Tibial nerve (tissue), 4 donors: ENCODE results near the gene ZNF91. TPM values are rescaled to one million over a fixed set of nuclear protein-coding genes. Genes with fewer than 3 reads are reported as not detected.
"Not testable (repeated sequence)": the region's sequence is repeated elsewhere in the genome, so short reads cannot be mapped to it uniquely, and the experiment has no call there.

Experiments
- DNase-seq, 2 donors: peaks; one replicate each; pipeline ENCODE4 v3.0.0-alpha.2; 2019; ENCODE audit warnings: low spot score in 2 of 2
- H3K27ac ChIP-seq, 4 donors: fragments of 200-600 bp; sonication (generic) in 3 of 4; one replicate each; pipeline ENCODE4 v1.5.1; 2017 to 2019; ENCODE audit warnings: mild to moderate bottlenecking in 1 of 4
- H3K27me3 ChIP-seq, 2 donors: fragments of 200-600 bp; sonication (generic) in 1 of 2; one replicate each; pipeline versions ENCODE4 v1.5.1 to v1.6.0; 2017 to 2019
- H3K36me3 ChIP-seq, 3 donors: fragments of 200-600 bp; sonication (generic); one replicate each; pipeline ENCODE4 v1.5.1; 2018 to 2019
- H3K4me1 ChIP-seq, 4 donors: fragments of 200-600 bp; sonication (generic) in 3 of 4; one replicate each; pipeline ENCODE4 v1.5.1; 2017 to 2019
- H3K4me3 ChIP-seq, 4 donors: fragments of 200-600 bp; sonication (generic) in 3 of 4; one replicate each; pipeline ENCODE4 v1.5.1; 2017 to 2019; ENCODE audit warnings: mild to moderate bottlenecking in 1 of 4, moderate library complexity in 1 of 4
- H3K9me3 ChIP-seq, 4 donors: fragments of 200-600 bp; sonication (generic) in 3 of 4; one replicate each; pipeline ENCODE4 v1.5.1; 2017 to 2019
- EP300 ChIP-seq, 2 donors: sonication (generic); formaldehyde crosslinking; IDR thresholded peaks; one replicate each; pipeline ENCODE4 v1.6.1; 2017; ENCODE audit warnings: antibody characterized with exemption in 2 of 2, mild to moderate bottlenecking in 1 of 2
- POLR2A ChIP-seq, 2 donors: fragments of 450-650 bp; IDR thresholded peaks; one replicate each; pipeline ENCODE4 v1.6.1; 2017; ENCODE audit warnings: antibody characterized with exemption in 2 of 2, mild to moderate bottlenecking in 2 of 2, moderate library complexity in 2 of 2
- WGBS, 2 donors: methylation state at CpG; one replicate each; pipeline ENCODE4 v1.1.5; 2018; 5-methylcytosine and 5-hydroxymethylcytosine counted together
- total RNA-seq, 4 donors: library from RNA; depleted of rRNA; stranded (reverse); fragments of >200 nt; gene quantifications; one replicate each; pipeline ENCODE4 v1.1.0, GENCODE V29; 2016
- TF ChIP-seq, protein P1 (sequence below), 5 experiments: fragments of 200-600 bp in 3 of 5; fragments of 450-650 bp in 2 of 5; sonication (generic) in 3 of 5; IDR thresholded peaks; one replicate each; pipeline ENCODE4 v1.5.1; 2016 to 2019; ENCODE audit warnings: antibody characterized with exemption in 5 of 5, mild to moderate bottlenecking in 3 of 5, moderate library complexity in 2 of 5

The ZNF91 gene
- total RNA-seq, 4 donors from 2014 or later, result 63.5 to 83.1 (median 81.7) TPM

DNA sequence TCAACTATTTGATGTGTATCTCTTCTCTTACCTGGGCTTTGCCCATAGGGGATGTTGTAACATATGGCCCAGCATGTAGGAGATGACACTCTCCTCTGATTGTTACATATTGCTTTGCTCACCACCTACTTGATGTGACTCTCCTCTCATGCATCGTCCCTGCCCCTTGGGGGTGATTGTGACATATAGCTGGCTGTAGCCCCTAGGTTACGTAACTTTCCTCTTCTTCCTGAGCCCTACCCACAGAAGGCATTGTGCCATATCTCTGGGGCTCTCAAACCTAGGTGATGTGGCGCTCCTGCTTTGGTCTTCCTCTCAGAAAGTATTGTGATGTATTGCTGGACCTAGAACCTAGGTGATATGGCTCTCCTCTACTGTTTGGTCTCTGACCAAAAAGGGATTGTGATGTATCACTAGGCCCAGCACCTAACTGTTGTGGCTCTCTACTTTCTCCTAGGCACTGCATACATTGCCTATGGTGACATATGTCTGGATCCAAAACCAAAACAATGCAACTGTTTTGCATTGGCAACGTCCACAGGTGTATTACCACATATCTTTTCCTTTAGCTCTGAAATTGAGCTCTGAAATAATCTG, 73.2 kb downstream of the ZNF91 start:
- no peak overlapping the region for H3K4me3 ChIP-seq
- DNase-seq, result no peak

DNA sequence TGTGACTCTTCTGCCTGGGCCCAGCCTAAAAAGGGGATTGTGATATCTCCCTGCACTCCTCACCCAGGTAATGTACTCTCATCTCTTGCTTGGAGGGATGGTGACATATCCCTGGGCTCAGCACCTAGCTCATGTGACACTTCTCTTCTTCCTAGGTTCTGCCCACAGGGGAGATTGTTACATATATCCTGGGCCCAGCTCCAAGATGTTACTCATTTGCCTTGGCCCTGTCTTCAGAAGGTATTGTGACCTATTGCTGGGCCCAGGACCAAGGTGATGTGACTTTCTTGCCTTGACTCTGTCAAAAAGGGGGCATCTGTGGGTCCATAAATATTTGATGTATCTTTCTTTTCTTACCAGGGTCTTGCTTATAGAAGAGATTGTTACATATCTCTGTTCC, 73.9 kb downstream of the ZNF91 start:
- H3K27me3 ChIP-seq, DNase-seq, H3K4me3 ChIP-seq, H3K4me1 ChIP-seq, H3K36me3 ChIP-seq, H3K27ac ChIP-seq: not testable (repeated sequence)
- peaks cover 0 to 57% (median 4%) of the 10 kb centered on the region in 4 donors for H3K9me3 ChIP-seq

More for the DNA sequence above, 73.2 kb downstream of the ZNF91 start:
- TF ChIP-seq, protein P1, sequence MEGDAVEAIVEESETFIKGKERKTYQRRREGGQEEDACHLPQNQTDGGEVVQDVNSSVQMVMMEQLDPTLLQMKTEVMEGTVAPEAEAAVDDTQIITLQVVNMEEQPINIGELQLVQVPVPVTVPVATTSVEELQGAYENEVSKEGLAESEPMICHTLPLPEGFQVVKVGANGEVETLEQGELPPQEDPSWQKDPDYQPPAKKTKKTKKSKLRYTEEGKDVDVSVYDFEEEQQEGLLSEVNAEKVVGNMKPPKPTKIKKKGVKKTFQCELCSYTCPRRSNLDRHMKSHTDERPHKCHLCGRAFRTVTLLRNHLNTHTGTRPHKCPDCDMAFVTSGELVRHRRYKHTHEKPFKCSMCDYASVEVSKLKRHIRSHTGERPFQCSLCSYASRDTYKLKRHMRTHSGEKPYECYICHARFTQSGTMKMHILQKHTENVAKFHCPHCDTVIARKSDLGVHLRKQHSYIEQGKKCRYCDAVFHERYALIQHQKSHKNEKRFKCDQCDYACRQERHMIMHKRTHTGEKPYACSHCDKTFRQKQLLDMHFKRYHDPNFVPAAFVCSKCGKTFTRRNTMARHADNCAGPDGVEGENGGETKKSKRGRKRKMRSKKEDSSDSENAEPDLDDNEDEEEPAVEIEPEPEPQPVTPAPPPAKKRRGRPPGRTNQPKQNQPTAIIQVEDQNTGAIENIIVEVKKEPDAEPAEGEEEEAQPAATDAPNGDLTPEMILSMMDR (IDR thresholded peaks at IDR 0.05), result no peak
- TF ChIP-seq EP300 (IDR thresholded peaks at IDR 0.05) (no peak), POLR2A (IDR thresholded peaks at IDR 0.05) (no peak)
- Histone ChIP-seq H3K36me3 (no peaks in the 10 kb centered on the region), H3K4me1 (no peaks in the 10 kb centered on the region), H3K9me3 (peaks cover 0 to 59% (median 5%) of the 10 kb centered on the region in 4 donors), H3K27me3 (no peaks in the 10 kb centered on the region), H3K27ac (no peak overlapping the region)
- WGBS, 2 donors, result 82 to 88% methylated on average over 4 of the region's 4 CpGs

DNA sequence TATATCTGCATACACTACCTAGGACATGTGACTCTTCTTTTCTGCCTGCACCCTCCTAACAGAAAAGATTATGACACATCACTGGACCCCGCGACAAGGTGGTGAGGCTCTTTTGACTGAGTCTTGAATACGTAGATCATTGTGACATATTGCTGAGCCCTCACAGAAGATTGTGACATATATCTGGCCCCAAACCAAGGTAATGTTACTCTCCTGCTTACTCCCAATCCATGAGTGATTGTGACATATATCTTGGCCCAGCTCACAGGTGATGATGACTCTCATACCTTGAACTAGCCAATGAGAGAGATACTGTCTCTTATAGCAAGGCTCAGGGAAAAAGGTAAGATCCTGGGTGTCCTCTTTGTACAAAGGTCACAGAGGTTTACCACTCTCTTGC, 75.7 kb downstream of the ZNF91 start:
- not testable (repeated sequence) for H3K4me3 ChIP-seq, DNase-seq, H3K4me1 ChIP-seq, H3K27ac ChIP-seq, H3K27me3 ChIP-seq, H3K36me3 ChIP-seq
- peaks cover 0 to 43% (median 3%) of the 10 kb centered on the region in 4 donors for H3K9me3 ChIP-seq
- WGBS, 2 donors, result 94 to 97% methylated on average over 3 of the region's 3 CpGs

DNA sequence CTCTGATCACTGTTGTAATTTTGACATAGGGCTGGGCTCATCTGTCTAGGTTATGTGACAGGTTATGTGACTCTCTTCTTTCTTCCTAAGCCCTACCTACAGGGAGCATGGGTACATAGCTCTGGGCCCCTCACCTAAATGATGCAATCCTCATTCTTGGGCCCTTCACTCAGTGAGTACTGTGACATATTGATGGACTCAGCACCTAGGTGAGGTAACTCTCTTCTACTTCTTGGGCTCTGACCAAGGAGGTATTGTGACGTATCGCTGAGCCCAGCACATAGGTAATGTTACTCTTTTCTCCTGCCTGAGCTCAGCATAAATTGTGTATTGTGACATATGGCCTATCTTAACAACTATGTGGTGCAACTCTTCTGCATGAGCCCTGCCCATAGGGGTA, 76.3 kb downstream of the ZNF91 start:
- H3K4me3 ChIP-seq, H3K4me1 ChIP-seq, DNase-seq, H3K27me3 ChIP-seq, H3K27ac ChIP-seq, H3K36me3 ChIP-seq: not testable (repeated sequence)
- peaks cover 0 to 40% (median 3%) of the 10 kb centered on the region in 4 donors for H3K9me3 ChIP-seq
- 95 to 97% methylated on average over 2 of the region's 2 CpGs for WGBS, 2 donors

DNA sequence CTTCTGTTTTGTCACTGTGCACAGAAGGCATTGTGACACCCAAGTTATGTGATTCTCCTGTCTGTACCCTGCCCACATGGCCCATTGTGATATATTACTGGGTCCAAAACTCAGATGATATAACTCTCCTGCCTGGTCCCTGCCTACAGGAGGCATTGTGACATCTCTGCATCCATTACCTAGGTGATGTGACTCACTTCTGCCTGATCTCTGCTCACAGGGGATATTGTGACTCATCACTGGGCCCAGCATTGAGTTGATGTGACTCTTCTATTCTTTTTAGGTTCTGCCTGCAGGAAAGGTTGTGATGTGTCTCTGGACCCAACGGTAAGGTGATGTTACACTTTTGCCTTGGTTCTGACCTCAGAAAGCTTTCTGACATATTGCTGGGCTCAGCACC, 77.1 kb downstream of the ZNF91 start:
- H3K9me3 ChIP-seq, result peaks cover 0 to 32% (median 0%) of the 10 kb centered on the region in 4 donors
- H3K36me3 ChIP-seq, result no peaks in the 10 kb centered on the region
- no peak overlapping the region for H3K27ac ChIP-seq
- WGBS, 2 donors, result 100% methylated on average over 1 of the region's 1 CpG
- no peak for DNase-seq
- H3K27me3 ChIP-seq, result no peaks in the 10 kb centered on the region
- no peaks in the 10 kb centered on the region for H3K4me1 ChIP-seq
- TF ChIP-seq EP300 (IDR thresholded peaks at IDR 0.05) (no peak), POLR2A (IDR thresholded peaks at IDR 0.05) (no peak)
- TF ChIP-seq, protein P1 (IDR thresholded peaks at IDR 0.05), result no peak
- H3K4me3 ChIP-seq, result no peak overlapping the region

DNA sequence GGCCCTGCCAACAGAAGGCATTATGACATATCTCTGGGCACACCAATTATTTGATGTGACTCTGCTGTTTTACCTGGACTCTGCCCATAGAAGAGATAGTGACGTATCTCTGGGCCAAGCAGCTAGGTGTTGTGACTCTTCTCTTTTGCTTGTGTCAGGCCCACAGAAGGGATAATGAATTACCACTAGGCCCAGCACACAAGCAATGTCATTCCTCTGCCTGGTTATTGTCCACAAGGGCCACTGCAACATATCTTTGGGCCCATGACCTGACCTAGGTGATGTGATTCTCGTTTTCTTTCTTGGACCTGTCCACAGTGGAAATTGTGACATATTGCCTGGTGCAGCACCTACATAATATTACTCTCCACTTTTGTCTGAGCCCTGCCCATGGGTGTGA, 80.0 kb downstream of the ZNF91 start:
- no peak overlapping the region for H3K4me3 ChIP-seq
- H3K27ac ChIP-seq, result no peak overlapping the region
- 80 to 90% methylated on average over 2 of the region's 2 CpGs for WGBS, 2 donors
- DNase-seq, result no peak
- H3K4me1 ChIP-seq, result no peaks in the 10 kb centered on the region
- peaks cover 0 to 17% (median 0%) of the 10 kb centered on the region in 4 donors for H3K9me3 ChIP-seq
- TF ChIP-seq POLR2A (IDR thresholded peaks at IDR 0.05) (no peak), EP300 (IDR thresholded peaks at IDR 0.05) (no peak)
- TF ChIP-seq, protein P1 (IDR thresholded peaks at IDR 0.05), result no peak
- no peaks in the 10 kb centered on the region for H3K27me3 ChIP-seq
- no peaks in the 10 kb centered on the region for H3K36me3 ChIP-seq
